K562 (cell line): Measurements from ENCODE around the gene USH2A. TPM values are rescaled to one million over a fixed set of nuclear protein-coding genes. Genes with fewer than 3 reads are reported as not detected.

Source experiments
- ATAC-seq: fragments of 200-7000 bp; cut with Tn5 transposase; 3 replicates; pipeline ENCODE4 v1.9.1; 2020; ENCODE audit warnings: moderate library complexity
- BruUV-seq: library from RNA; stranded (reverse); fragments of 400-500 nt; replicated peaks from 2 replicates; lab custom pipeline; 2021; lab: Mats Ljungman, UMichigan
- CTCF ChIA-PET: fragments of 300-600 bp; formaldehyde crosslinking; extraction: SDS; loops from one replicate; lab custom pipeline; 2021; ENCODE audit warnings: low intra/inter-chr PET ratio; lab: Yijun Ruan, JAX
- POLR2A ChIA-PET: fragments of 300-600, 350-650 bp; sonication (Branson Sonifier 250); formaldehyde crosslinking; extraction: SDS; loops from one replicate; lab custom pipeline; 2021; ENCODE audit warnings: antibody characterized with exemption, inconsistent platforms; lab: Yijun Ruan, JAX
- DNase-seq, 4 experiments: peaks; one replicate each; pipeline versions ENCODE4 v3.0.0 to v3.0.0-alpha.2; 2011 to 2018; ENCODE audit warnings: low spot score in 3 of 4, mixed read lengths in 3 of 4; ENCODE audit errors: extremely low read depth in 1 of 4
- FAIRE-seq: peaks from 2 replicates; lab custom pipeline; 2011; peaks lifted over from hg19 to GRCh38; lab: Jason Lieb, UNC
- H2AFZ ChIP-seq: 2 replicates; pipeline ENCODE4 v1.6.0; 2011; ENCODE audit warnings: low read depth, low read length, control low read depth, inconsistent platforms
- H3K27ac ChIP-seq: fragments of 200-600 bp; 3 replicates; pipeline ENCODE4 v1.8.0; 2011; ENCODE audit warnings: low read depth, mild to moderate bottlenecking, control low read depth, inconsistent platforms, low read length, moderate library complexity, mixed read lengths; ENCODE audit errors: extremely low read depth
- H3K27me3 ChIP-seq, 2 experiments: fragments of 300-600 bp in 1 of 2; 2 replicates in 1 of 2; 3 replicates in 1 of 2; pipeline versions ENCODE4 v1.6.0 to v1.8.0; 2011; ENCODE audit warnings: inconsistent platforms in 2 of 2, low read length in 2 of 2, mild to moderate bottlenecking in 1 of 2, mixed read lengths in 1 of 2, moderate library complexity in 1 of 2; ENCODE audit not compliant: control insufficient read depth in 2 of 2, insufficient read depth in 2 of 2
- H3K36me3 ChIP-seq: fragments of 300-600 bp; 3 replicates; pipeline ENCODE4 v1.8.0; 2011; ENCODE audit warnings: mild to moderate bottlenecking, low read length, inconsistent platforms; ENCODE audit not compliant: control insufficient read depth, insufficient read depth
- H3K4me1 ChIP-seq, 2 experiments: fragments of 200-600 bp in 1 of 2; replicated peaks in 1 of 2; 2 replicates in 1 of 2; 3 replicates in 1 of 2; pipeline versions ENCODE4 v1.5.1 to v1.8.0; 2011; ENCODE audit warnings: inconsistent platforms in 2 of 2, low read length in 2 of 2, mild to moderate bottlenecking in 1 of 2, mixed read lengths in 1 of 2, moderate library complexity in 1 of 2; ENCODE audit not compliant: control insufficient read depth in 2 of 2, insufficient read depth in 2 of 2
- H3K4me2 ChIP-seq: 2 replicates; pipeline ENCODE4 v1.6.1; 2011; ENCODE audit warnings: low read length, control low read depth, inconsistent platforms, mixed read lengths; ENCODE audit not compliant: insufficient read depth
- H3K4me3 ChIP-seq: fragments of 200-600 bp; sonication (generic), shearing (Covaris generic); 2 replicates; pipeline ENCODE4 v1.5.1; 2016; ENCODE audit warnings: control low read depth, inconsistent platforms
- H3K79me2 ChIP-seq: fragments of 200-600 bp; 3 replicates; pipeline ENCODE4 v1.8.0; 2011; ENCODE audit warnings: low read length, inconsistent platforms; ENCODE audit not compliant: control insufficient read depth, insufficient read depth
- H3K9ac ChIP-seq, 2 experiments: 2 replicates each; pipeline versions ENCODE4 v1.6.0 to v1.6.1; 2011; ENCODE audit warnings: low read depth in 2 of 2, low read length in 2 of 2, control low read depth in 1 of 2, inconsistent platforms in 1 of 2, mild to moderate bottlenecking in 1 of 2, mixed read lengths in 1 of 2; ENCODE audit not compliant: insufficient read depth in 1 of 2
- H3K9me1 ChIP-seq: one replicate; pipeline ENCODE4 v1.6.0; 2011; ENCODE audit warnings: inconsistent platforms, mild to moderate bottlenecking, low read length, moderate library complexity; ENCODE audit not compliant: control insufficient read depth, insufficient read depth
- H3K9me3 ChIP-seq: replicated peaks from 2 replicates; pipeline ENCODE4 v1.5.1; 2011; ENCODE audit warnings: low read depth, low read length, inconsistent platforms; ENCODE audit not compliant: control insufficient read depth, insufficient read depth
- H4K20me1 ChIP-seq: replicated peaks from 2 replicates; pipeline ENCODE4 v1.6.1; 2011; ENCODE audit warnings: low read length, inconsistent platforms, mixed read lengths; ENCODE audit not compliant: control insufficient read depth, insufficient read depth
- BCL6 ChIP-seq: fragments of 250-450 bp; sonication (Bioruptor Pico); IDR thresholded peaks from 2 replicates; pipeline ENCODE4 v1.4.0; 2020
- CEBPG ChIP-seq, 3 experiments: fragments of 200-800 bp in 1 of 3; sonication (Bioruptor generic) in 1 of 3; sonication (generic) in 1 of 3; formaldehyde crosslinking in 1 of 3; IDR thresholded peaks in 2 of 3; conservative IDR thresholded peaks in 1 of 3; 2 replicates each; pipeline versions ENCODE4 v1.6.1 to v1.8.0; 2016 to 2022; ENCODE audit warnings: missing compliant biosample characterization in 2 of 3, missing genetic modification characterization in 2 of 3, mild to moderate bottlenecking in 1 of 3, missing genetic modification reagents in 1 of 3
- CSDE1 ChIP-seq, 2 experiments: fragments of 450-650 bp; IDR thresholded peaks; 2 replicates each; pipeline ENCODE4 v1.6.1; 2016; ENCODE audit warnings: mild to moderate bottlenecking in 1 of 2
- FOXA1 ChIP-seq: fragments of 450-650 bp; IDR thresholded peaks from 2 replicates; pipeline ENCODE4 v1.6.1; 2016; ENCODE audit warnings: mild to moderate bottlenecking, borderline replicate concordance
- FOXJ3 ChIP-seq: sonication (generic); formaldehyde crosslinking; IDR thresholded peaks from 2 replicates; pipeline ENCODE4 v1.4.0; 2020; ENCODE audit warnings: mild to moderate bottlenecking, missing genetic modification reagents
- GTF2B ChIP-seq: IDR thresholded peaks from 2 replicates; pipeline ENCODE4 v1.6.1; 2011; ENCODE audit not compliant: insufficient read length; ENCODE audit errors: extremely low read depth
- OTX1 ChIP-seq: fragments of 450-650 bp; formaldehyde crosslinking; IDR thresholded peaks from 2 replicates; pipeline ENCODE4 v1.4.0; 2022; ENCODE audit warnings: mild to moderate bottlenecking
- POLR2A ChIP-seq: fragments of 450-650 bp; conservative IDR thresholded peaks from 2 replicates; pipeline ENCODE4 v1.6.1; 2016
- PTRF ChIP-seq: fragments of 450-650 bp; IDR thresholded peaks from 2 replicates; pipeline ENCODE4 v1.6.1; 2016; ENCODE audit warnings: mild to moderate bottlenecking, missing genetic modification characterization, missing compliant biosample characterization
- TCF15 ChIP-seq: fragments of 250-450 bp; sonication (Bioruptor Pico); IDR thresholded peaks from 2 replicates; pipeline ENCODE4 v1.8.0; 2022; ENCODE audit warnings: moderate library complexity, mild to moderate bottlenecking, inconsistent platforms
- TEAD2 ChIP-seq: fragments of 450-650 bp; IDR thresholded peaks from 2 replicates; pipeline ENCODE4 v1.6.1; 2016; ENCODE audit warnings: missing genetic modification characterization, control low read depth, missing compliant biosample characterization
- THAP7 ChIP-seq: fragments of 250-450 bp; sonication (Bioruptor Pico); IDR thresholded peaks from 2 replicates; pipeline ENCODE4 v1.5.0; 2021
- ZNF197 ChIP-seq: fragments of 200-800 bp; sonication (Bioruptor generic); IDR thresholded peaks from 2 replicates; pipeline ENCODE4 v1.6.1; 2016; ENCODE audit warnings: low read depth, missing genetic modification characterization, missing compliant biosample characterization
- ZNF436 ChIP-seq: fragments of 250-450, 450-650 bp; sonication (Bioruptor Pico); formaldehyde crosslinking; IDR thresholded peaks from 2 replicates; pipeline ENCODE4 v1.7.0; 2020; ENCODE audit warnings: mild to moderate bottlenecking
- WGBS: fragments of 100-300 bp; shearing (Covaris generic); methylation state at CpG from one replicate; pipeline ENCODE4 v1.1.6; 2016; ENCODE audit warnings: low coverage, mixed read lengths; ENCODE audit not compliant: insufficient coverage; ENCODE audit errors: missing lambda C conversion rate; 5-methylcytosine and 5-hydroxymethylcytosine counted together
- in situ Hi-C: fragments of 300-500 bp; cut with MboI; formaldehyde crosslinking; loops from 4 replicates; pipeline ENCODE4 v1.15.0; 2018; ENCODE audit warnings: inconsistent platforms, mixed read lengths
- intact Hi-C: fragments of 100-400 bp; cut with micrococcal nuclease; formaldehyde crosslinking; loops from 2 replicates; pipeline ENCODE4 v1.14.2; 2022
- polyA plus RNA-seq, 8 experiments: library from polyadenylated mRNA; depleted of rRNA in 4 of 8; stranded (reverse) in 5 of 8; unstranded in 3 of 8; fragments of >200 nt; fragmentation: Nextera tagmentation in 2 of 8; fragmentation: Illumina TruSeq in 1 of 8; extraction: Ambion mirVana in 2 of 8; extraction: Trizol in 1 of 8; gene quantifications; 2 replicates each; pipeline versions ENCODE4 v1.2.1 to v1.2.3, GENCODE V29; 2011 to 2014; ENCODE audit warnings: inconsistent platforms in 1 of 8, missing spikeins in 1 of 8
- total RNA-seq, 7 experiments: library from RNA; depleted of rRNA in 6 of 7; stranded (reverse); fragments of >200 nt in 6 of 7; fragmentation: Illumina TruSeq in 2 of 7; extraction: Trizol in 2 of 7; gene quantifications; 2 replicates each; pipeline versions ENCODE4 v1.2.1 to v1.2.3, GENCODE V29; 2011 to 2021; ENCODE audit warnings: low replicate concordance in 1 of 7

USH2A gene
- total and polyA plus RNA-seq, 9 of the 15 experiments (the other 6 are each of a cell fraction or from before 2014, with no cell fraction given): under 0.01 TPM; not detected in 7

GRCh38 chr1:216224233-216224632 lies 199.0 kb downstream of the USH2A start:
- no peaks in the 10 kb centered on the region for H3K4me1 ChIP-seq
- in situ Hi-C loops (no loop called here), intact Hi-C loops (no loop called here)
- TF ChIP-seq PTRF (tag) (no peak), CEBPG (CRISPR knock-in tag; IDR thresholded peaks at IDR 0.05) (no peak), CEBPG (tag; conservative IDR thresholded peaks at IDR 0.05 in 1 of 2, IDR thresholded peaks at IDR 0.05 in 1 of 2) (no peak), TCF15 (CRISPR knock-in tag) (no peak), TEAD2 (tag) (no peak), ZNF197 (CRISPR knock-in tag) (no peak), THAP7 (CRISPR knock-in tag) (no peak), ZNF436 (CRISPR knock-in tag) (no peak), BCL6 (CRISPR knock-in tag) (no peak), CSDE1 (IDR thresholded peaks at IDR 0.05) (no peak), OTX1 (CRISPR knock-in tag) (no peak), POLR2A (no peak), GTF2B (no peak), FOXA1 (no peak), FOXJ3 (CRISPR knock-in tag) (no peak)
- H3K27ac ChIP-seq: no peak overlapping the region
- ATAC-seq (no peak), DNase-seq (no peak), FAIRE-seq (no peak)
- no peak overlapping the region for H3K4me2 ChIP-seq
- H2AFZ ChIP-seq: no peak overlapping the region
- no peak overlapping the region for H3K4me3 ChIP-seq
- H3K9me1 ChIP-seq: no peaks in the 10 kb centered on the region
- no peaks in the 10 kb centered on the region for H3K79me2 ChIP-seq
- WGBS: 5% methylated on average over 1 of the region's 1 CpG
- BruUV-seq: no TSS peak
- no peaks in the 10 kb centered on the region for H4K20me1 ChIP-seq
- CTCF ChIA-PET: no interaction called here
- H3K9ac ChIP-seq: no peak overlapping the region
- POLR2A ChIA-PET: no interaction called here
- H3K36me3 ChIP-seq: no peaks in the 10 kb centered on the region
- no peaks in the 10 kb centered on the region for H3K27me3 ChIP-seq
- no peaks in the 10 kb centered on the region; the same call in none of the 2 replicates for H3K9me3 ChIP-seq
